DMS 273 (cell line): ENCODE results near the gene SAXO2.
"Not testable (repeated sequence)": the region's sequence is repeated elsewhere in the genome, so short reads cannot be mapped to it uniquely, and the experiment has no call there.

Experiments
- DNase-seq: peaks from one replicate; lab custom pipeline; 2025; ENCODE audit not compliant: unreplicated experiment; lab: John Stamatoyannopoulos, UW

SAXO2 gene

GRCh38 chr15:82284381-82284780 is 21.8 kb downstream of the SAXO2 start:
- DNase-seq, result not testable (repeated sequence)

GRCh38 chr15:82286475-82286874 is 23.9 kb downstream of the SAXO2 start:
- not testable (repeated sequence) for DNase-seq

GRCh38 chr15:82288202-82288601 is 25.6 kb downstream of the SAXO2 start:
- not testable (repeated sequence) for DNase-seq

- no peak for DNase-seq
These were observed 29.7 kb downstream of the SAXO2 start for GRCh38 chr15:82292271-82292670.

- no peak for DNase-seq
These were observed 31.6 kb downstream of the SAXO2 start for GRCh38 chr15:82294061-82294690.

GRCh38 chr15:82297546-82297945 is 34.9 kb downstream of the SAXO2 start:
- DNase-seq, result no peak

GRCh38 chr15:82298032-82298431 is 35.4 kb downstream of the SAXO2 start:
- DNase-seq, result no peak

GRCh38 chr15:82298520-82298919 is 35.9 kb downstream of the SAXO2 start:
- no peak for DNase-seq

- not testable (repeated sequence) for DNase-seq
These were observed 36.9 kb downstream of the SAXO2 start for GRCh38 chr15:82299511-82299914.

GRCh38 chr15:82300326-82300725 is 37.7 kb downstream of the SAXO2 start:
- DNase-seq, result not testable (repeated sequence)

- no peak for DNase-seq
These were observed 38.3 kb downstream of the SAXO2 start for GRCh38 chr15:82300883-82301282.

- DNase-seq, result no peak
These were observed 38.8 kb downstream of the SAXO2 start for GRCh38 chr15:82301296-82302016.

- DNase-seq, result no peak
These were observed 41.5 kb downstream of the SAXO2 start for GRCh38 chr15:82303956-82304777.

- DNase-seq, result no peak
These were observed 42.1 kb downstream of the SAXO2 start for GRCh38 chr15:82304778-82305090.

- DNase-seq, result no peak
These were observed 43.0 kb downstream of the SAXO2 start for GRCh38 chr15:82305621-82306048.

GRCh38 chr15:82306791-82307713 is 44.4 kb downstream of the SAXO2 start:
- no peak for DNase-seq

GRCh38 chr15:82307714-82308081 is 45.1 kb downstream of the SAXO2 start:
- no peak for DNase-seq

- DNase-seq, result no peak
These were observed 47.2 kb downstream of the SAXO2 start for GRCh38 chr15:82309802-82310201.

GRCh38 chr15:82311321-82311720 is 48.7 kb downstream of the SAXO2 start:
- DNase-seq, result not testable (repeated sequence)

- DNase-seq, result peak; percentile 52
These were observed 50.1 kb downstream of the SAXO2 start for GRCh38 chr15:82312586-82313349.
